HepG2 (cell line): ENCODE data around the gene TNFAIP8L3.

Experiments used
- CENPX ChIP-seq: sonication (generic); formaldehyde crosslinking; IDR thresholded peaks from 2 replicates; pipeline ENCODE4 v1.9.0; 2021; ENCODE audit warnings: mild to moderate bottlenecking, missing genetic modification reagents, moderate library complexity
- FOSL2 ChIP-seq: sonication (generic); formaldehyde crosslinking; IDR thresholded peaks from 2 replicates; pipeline ENCODE4 v1.4.0; 2020; ENCODE audit warnings: missing genetic modification reagents
- FOXO1 ChIP-seq: sonication (generic); formaldehyde crosslinking; IDR thresholded peaks from 2 replicates; pipeline ENCODE4 v1.4.0; 2020; ENCODE audit warnings: missing genetic modification reagents
- POLR2A ChIP-seq, 2 experiments: IDR thresholded peaks; 2 replicates each; pipeline ENCODE4 v1.6.1; 2011; ENCODE audit warnings: low read depth in 2 of 2, low read length in 2 of 2, mild to moderate bottlenecking in 1 of 2, moderate library complexity in 1 of 2; ENCODE audit not compliant: insufficient read depth in 1 of 2
- SATB2 ChIP-seq: sonication (generic); formaldehyde crosslinking; IDR thresholded peaks from 2 replicates; pipeline ENCODE4 v1.5.0; 2020; ENCODE audit warnings: missing genetic modification reagents
- TF ChIP-seq, protein P1 (sequence below): sonication (generic); formaldehyde crosslinking; IDR thresholded peaks from 2 replicates; pipeline ENCODE4 v1.4.0; 2020; ENCODE audit warnings: missing genetic modification reagents
- TF ChIP-seq, protein P2 (sequence below): sonication (generic); formaldehyde crosslinking; IDR thresholded peaks from 2 replicates; pipeline ENCODE4 v1.8.1; 2023; ENCODE audit warnings: missing genetic modification reagents, inconsistent platforms, borderline replicate concordance
- TF ChIP-seq, protein P3 (sequence below): sonication (generic); formaldehyde crosslinking; IDR thresholded peaks from 2 replicates; pipeline ENCODE4 v1.5.0; 2020; ENCODE audit warnings: mild to moderate bottlenecking, missing genetic modification reagents, moderate library complexity

GRCh38 chr15:51065781-51066180, 28.9 kb downstream of the TNFAIP8L3 start:
- TF ChIP-seq, protein P1, sequence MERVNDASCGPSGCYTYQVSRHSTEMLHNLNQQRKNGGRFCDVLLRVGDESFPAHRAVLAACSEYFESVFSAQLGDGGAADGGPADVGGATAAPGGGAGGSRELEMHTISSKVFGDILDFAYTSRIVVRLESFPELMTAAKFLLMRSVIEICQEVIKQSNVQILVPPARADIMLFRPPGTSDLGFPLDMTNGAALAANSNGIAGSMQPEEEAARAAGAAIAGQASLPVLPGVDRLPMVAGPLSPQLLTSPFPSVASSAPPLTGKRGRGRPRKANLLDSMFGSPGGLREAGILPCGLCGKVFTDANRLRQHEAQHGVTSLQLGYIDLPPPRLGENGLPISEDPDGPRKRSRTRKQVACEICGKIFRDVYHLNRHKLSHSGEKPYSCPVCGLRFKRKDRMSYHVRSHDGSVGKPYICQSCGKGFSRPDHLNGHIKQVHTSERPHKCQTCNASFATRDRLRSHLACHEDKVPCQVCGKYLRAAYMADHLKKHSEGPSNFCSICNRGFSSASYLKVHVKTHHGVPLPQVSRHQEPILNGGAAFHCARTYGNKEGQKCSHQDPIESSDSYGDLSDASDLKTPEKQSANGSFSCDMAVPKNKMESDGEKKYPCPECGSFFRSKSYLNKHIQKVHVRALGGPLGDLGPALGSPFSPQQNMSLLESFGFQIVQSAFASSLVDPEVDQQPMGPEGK (CRISPR knock-in tag) = no peak
- no peak for TF ChIP-seq SATB2 (CRISPR knock-in tag)
- TF ChIP-seq, protein P2, sequence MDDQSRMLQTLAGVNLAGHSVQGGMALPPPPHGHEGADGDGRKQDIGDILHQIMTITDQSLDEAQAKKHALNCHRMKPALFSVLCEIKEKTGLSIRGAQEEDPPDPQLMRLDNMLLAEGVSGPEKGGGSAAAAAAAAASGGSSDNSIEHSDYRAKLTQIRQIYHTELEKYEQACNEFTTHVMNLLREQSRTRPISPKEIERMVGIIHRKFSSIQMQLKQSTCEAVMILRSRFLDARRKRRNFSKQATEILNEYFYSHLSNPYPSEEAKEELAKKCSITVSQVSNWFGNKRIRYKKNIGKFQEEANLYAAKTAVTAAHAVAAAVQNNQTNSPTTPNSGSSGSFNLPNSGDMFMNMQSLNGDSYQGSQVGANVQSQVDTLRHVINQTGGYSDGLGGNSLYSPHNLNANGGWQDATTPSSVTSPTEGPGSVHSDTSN (CRISPR knock-in tag) = no peak
- no peak for TF ChIP-seq CENPX (CRISPR knock-in tag)
- TF ChIP-seq, protein P3, sequence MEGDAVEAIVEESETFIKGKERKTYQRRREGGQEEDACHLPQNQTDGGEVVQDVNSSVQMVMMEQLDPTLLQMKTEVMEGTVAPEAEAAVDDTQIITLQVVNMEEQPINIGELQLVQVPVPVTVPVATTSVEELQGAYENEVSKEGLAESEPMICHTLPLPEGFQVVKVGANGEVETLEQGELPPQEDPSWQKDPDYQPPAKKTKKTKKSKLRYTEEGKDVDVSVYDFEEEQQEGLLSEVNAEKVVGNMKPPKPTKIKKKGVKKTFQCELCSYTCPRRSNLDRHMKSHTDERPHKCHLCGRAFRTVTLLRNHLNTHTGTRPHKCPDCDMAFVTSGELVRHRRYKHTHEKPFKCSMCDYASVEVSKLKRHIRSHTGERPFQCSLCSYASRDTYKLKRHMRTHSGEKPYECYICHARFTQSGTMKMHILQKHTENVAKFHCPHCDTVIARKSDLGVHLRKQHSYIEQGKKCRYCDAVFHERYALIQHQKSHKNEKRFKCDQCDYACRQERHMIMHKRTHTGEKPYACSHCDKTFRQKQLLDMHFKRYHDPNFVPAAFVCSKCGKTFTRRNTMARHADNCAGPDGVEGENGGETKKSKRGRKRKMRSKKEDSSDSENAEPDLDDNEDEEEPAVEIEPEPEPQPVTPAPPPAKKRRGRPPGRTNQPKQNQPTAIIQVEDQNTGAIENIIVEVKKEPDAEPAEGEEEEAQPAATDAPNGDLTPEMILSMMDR (CRISPR knock-in tag) = no peak
- no peak for TF ChIP-seq POLR2A (IDR thresholded peaks at IDR 0.05; ENCODE audit: insufficient read depth in 1 of 2, low read depth in 2 of 2, low read length in 2 of 2)
- no peak for TF ChIP-seq FOSL2 (CRISPR knock-in tag)
- TF ChIP-seq FOXO1 (CRISPR knock-in tag) = no peak
